NCI-H2227 (cell line): ENCODE results near the gene ASNS.
"Not testable (repeated sequence)": the region's sequence is repeated elsewhere in the genome, so short reads cannot be mapped to it uniquely, and the experiment has no call there.

Source experiments
- DNase-seq: peaks from one replicate; lab custom pipeline; 2025; ENCODE audit not compliant: unreplicated experiment; lab: John Stamatoyannopoulos, UW

Gene ASNS

GRCh38 chr7:97872025-97872669, at the start of gene ASNS:
Gene ASNS, minus strand, starts transcription at chr7:97872408. Its CDS starts 3,252 bp downstream, at chr7:97869156.
- peak; percentile 98 for DNase-seq

GRCh38 chr7:97921254-97921653, 49.0 kb upstream of the ASNS start:
- DNase-seq, result not testable (repeated sequence)

GRCh38 chr7:97915267-97915666, 43.1 kb upstream of the ASNS start:
- not testable (repeated sequence) for DNase-seq

GRCh38 chr7:97912294-97912693, 40.1 kb upstream of the ASNS start:
- not testable (repeated sequence) for DNase-seq

GRCh38 chr7:97896893-97897292, 24.7 kb upstream of the ASNS start:
- not testable (repeated sequence) for DNase-seq

GRCh38 chr7:97891721-97892120, 19.5 kb upstream of the ASNS start:
- DNase-seq, result not testable (repeated sequence)

GRCh38 chr7:97879527-97879926, 7.3 kb upstream of the ASNS start:
- not testable (repeated sequence) for DNase-seq

- DNase-seq, result not testable (repeated sequence)
These were observed 2.7 kb upstream of the ASNS start for GRCh38 chr7:97874894-97875293.

GRCh38 chr7:97873606-97874005, 1.4 kb upstream of the ASNS start:
- DNase-seq, result no peak

- no peak for DNase-seq
These were observed 566 bp downstream of the ASNS start for GRCh38 chr7:97871659-97872024.

- peak; percentile 64 for DNase-seq
These were observed 3.4 kb downstream of the ASNS start for GRCh38 chr7:97868788-97869187.

GRCh38 chr7:97868314-97868713, 3.9 kb downstream of the ASNS start:
- no peak for DNase-seq

GRCh38 chr7:97865104-97865503, 7.1 kb downstream of the ASNS start:
- DNase-seq, result no peak

GRCh38 chr7:97859606-97860204, 12.5 kb downstream of the ASNS start:
- DNase-seq, result no peak

GRCh38 chr7:97858221-97858620, 14.0 kb downstream of the ASNS start:
- no peak for DNase-seq

- DNase-seq, result no peak
These were observed 14.7 kb downstream of the ASNS start for GRCh38 chr7:97857544-97857943.

GRCh38 chr7:97851683-97852082, 20.5 kb downstream of the ASNS start:
- DNase-seq, result no peak

GRCh38 chr7:97850262-97851031, 21.8 kb downstream of the ASNS start:
- DNase-seq, result not testable (repeated sequence)

GRCh38 chr7:97847791-97848190, 24.4 kb downstream of the ASNS start:
- no peak for DNase-seq

GRCh38 chr7:97846945-97847344, 25.3 kb downstream of the ASNS start:
- no peak for DNase-seq

- peak; percentile 60 for DNase-seq
These were observed 26.5 kb downstream of the ASNS start for GRCh38 chr7:97845622-97846203.

- DNase-seq, result no peak
These were observed 28.2 kb downstream of the ASNS start for GRCh38 chr7:97844036-97844435.
